NCI-H1092 (cell line): ENCODE results near the gene DEFB125.
"Not testable (repeated sequence)": the region's sequence is repeated elsewhere in the genome, so short reads cannot be mapped to it uniquely, and the experiment has no call there.

Source experiments
- DNase-seq: peaks from one replicate; lab custom pipeline; 2025; lab: John Stamatoyannopoulos, UW

The DEFB125 gene

DNA sequence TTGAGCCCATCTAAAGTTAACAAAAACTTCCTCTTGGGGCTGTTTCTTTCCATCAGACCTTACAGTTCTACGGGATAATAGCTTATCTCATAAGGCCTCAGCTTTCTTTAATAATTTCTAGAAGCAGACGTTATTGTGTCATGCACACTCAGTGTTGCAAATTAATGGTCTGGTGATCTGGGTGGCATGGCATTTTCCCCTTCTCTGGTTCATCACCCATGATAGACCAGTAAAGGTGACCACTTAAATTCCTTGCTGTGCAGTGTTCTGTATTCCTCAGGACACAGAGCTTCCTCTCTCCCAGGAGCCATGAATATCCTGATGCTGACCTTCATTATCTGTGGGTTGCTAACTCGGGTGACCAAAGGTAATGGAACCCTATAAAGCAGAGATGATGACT lies at the start of gene DEFB125:
DEFB125 (plus strand) TSS at position 272 of the 400 bp plus-strand sequence; CDS start at position 310, 38 bp downstream.
- DNase-seq = no peak

GRCh38 chr20:60035-60918 lies 27.2 kb upstream of the DEFB125 start:
- no peak for DNase-seq

DNA sequence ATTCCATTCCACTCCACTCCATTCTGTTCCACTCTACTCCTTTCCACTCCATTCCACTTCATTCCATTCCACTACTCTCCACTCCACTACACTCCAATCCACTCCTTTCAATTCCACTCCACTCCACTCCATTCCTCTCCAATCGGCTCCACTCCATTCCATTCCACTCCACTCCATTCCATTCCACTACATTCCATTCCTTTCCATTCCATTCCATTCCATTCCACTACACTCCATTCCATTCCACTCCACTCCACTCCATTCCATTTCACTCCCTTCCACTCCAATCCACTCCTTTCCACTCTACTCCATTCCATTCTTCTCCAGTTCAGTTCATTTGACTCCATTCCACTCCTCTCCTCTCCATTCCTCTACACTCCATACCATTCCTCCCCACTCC lies 26.2 kb upstream of the DEFB125 start:
- DNase-seq = no peak

DNA sequence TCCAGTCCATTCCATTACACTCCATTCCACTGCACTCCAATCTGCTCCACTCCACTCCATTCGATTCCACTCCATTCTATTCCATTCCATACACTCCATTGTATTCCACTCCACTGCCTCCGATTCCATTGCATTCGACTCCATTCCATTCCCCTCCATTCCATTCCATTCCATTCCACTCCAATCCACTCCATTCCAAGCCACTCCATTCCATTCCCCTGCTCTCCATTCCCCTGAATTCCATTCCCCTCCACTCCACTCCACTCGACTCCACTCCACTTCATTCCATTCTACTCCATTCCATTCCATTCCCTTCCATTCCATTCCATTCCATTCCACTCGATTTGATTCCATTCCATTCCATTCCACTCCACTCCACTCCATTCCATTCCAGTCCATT lies 25.7 kb upstream of the DEFB125 start:
- no peak for DNase-seq

DNA sequence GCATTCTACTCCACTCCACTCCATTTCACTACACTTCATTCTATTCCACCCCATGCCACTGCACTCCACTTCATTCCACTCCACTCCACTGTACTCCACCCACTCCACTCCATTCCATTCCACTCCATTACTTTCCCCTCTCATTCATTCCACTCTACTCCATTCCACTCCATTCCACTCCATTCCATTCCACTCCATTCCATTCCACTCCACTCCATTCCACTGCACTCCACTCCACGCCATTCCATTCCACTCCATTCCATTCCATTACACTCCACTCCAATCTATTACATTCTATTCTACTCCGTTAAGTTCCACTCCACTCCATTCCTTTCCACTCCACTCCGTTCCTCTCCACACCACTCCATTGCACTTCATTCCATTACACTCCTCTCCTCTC lies 25.0 kb upstream of the DEFB125 start:
- DNase-seq = no peak

GRCh38 chr20:64026-64603 lies 23.4 kb upstream of the DEFB125 start:
- DNase-seq = no peak

DNA sequence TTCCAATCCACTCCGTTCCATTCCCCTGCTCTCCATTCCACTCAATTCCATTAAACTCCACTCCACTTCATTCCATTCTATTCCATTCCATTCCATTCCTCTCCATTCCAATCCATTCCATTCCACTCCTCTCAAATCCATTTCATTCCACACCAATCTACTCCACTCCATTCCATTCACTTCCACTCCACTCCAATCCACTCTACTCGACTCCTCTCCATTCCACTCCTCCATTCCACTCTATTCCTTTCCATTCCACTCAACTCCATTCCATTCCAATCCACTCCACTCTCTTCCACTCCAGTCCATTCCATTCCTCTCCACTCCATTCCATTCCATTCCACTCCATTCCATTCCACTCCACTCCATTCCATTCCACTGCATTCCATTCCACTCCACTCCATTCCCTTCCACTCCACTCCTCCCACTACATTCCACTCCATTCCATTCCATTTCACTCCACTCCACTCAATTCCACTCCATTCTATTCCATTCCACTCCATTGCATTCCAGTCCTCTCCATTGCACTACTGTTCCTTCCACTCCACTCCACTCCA lies 22.6 kb upstream of the DEFB125 start:
- no peak for DNase-seq

- DNase-seq = no peak
Observed at GRCh38 chr20:77231-77630, 10.2 kb upstream of the DEFB125 start.

GRCh38 chr20:78338-78737 lies 9.1 kb upstream of the DEFB125 start:
- no peak for DNase-seq

GRCh38 chr20:79565-79964 lies 7.9 kb upstream of the DEFB125 start:
- DNase-seq = no peak

- no peak for DNase-seq
Observed at GRCh38 chr20:90651-91050, 3.2 kb downstream of the DEFB125 start.

GRCh38 chr20:93641-94040 lies 6.2 kb downstream of the DEFB125 start:
- no peak for DNase-seq

DNA sequence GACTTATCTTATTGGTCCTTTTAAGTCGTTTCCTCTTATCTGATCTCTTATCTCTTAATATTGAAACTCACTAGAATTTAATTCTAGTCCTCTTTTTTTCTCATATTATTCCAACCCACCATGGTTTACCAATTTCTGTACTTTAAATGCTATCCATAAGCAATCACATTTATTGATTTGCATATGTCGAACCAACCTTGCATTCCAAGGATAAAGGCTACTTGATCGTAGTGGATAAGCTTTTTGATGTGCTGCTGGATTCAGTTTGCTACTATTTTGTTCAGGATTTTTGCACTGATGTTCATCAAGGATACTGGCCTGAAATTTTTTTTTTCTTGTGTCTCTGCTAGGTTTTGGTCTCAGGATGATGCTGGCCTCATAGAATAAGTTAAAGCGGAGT lies 7.7 kb downstream of the DEFB125 start:
- DNase-seq = no peak

- not testable (repeated sequence) for DNase-seq
Observed at GRCh38 chr20:97691-98090, 10.2 kb downstream of the DEFB125 start.

GRCh38 chr20:101975-102374 lies 14.5 kb downstream of the DEFB125 start:
- DNase-seq = no peak

DNA sequence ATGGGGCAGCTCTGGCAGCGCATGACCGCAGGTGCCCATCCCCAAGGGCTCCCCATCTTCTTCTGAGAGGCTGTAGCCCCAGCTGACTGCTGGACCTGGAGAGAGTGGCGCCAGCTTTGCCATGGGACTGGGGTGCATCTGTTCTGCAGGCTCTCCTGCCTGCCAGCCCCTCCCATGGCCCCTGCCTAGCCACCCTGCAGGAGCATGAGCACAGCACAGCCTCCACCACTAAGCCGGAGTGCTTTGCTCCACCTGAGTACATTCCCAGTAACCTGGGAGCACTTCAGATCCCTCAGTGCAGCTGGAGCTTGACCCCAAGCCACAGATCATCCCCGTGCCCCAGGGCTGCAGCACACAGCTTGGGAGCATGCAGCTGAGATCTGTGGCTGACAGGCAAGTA lies 16.0 kb downstream of the DEFB125 start:
- DNase-seq = no peak

DNA sequence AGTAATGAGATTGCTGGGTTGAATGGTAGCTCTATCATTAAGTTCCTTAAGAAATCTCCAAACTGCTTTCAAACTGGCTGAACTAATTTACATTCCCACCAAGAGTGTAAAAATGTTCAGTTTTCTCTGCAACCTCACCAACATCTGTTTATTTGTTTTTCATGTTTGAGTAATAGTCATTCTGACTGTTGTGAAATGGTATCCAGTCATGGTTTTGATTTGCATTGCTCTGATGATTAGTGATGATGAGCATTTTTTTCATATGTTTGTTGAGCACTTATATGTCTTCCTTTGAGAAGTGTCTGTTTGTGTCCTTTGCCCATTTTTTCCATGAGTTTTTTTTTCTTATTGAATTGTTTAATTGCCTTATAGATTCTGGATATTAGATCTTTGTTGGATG lies 24.9 kb downstream of the DEFB125 start:
- DNase-seq = no peak

- no peak for DNase-seq
Observed at GRCh38 chr20:117518-117917, 30.0 kb downstream of the DEFB125 start.

- not testable (repeated sequence) for DNase-seq
Observed at GRCh38 chr20:129786-130323, 42.4 kb downstream of the DEFB125 start.

DNA sequence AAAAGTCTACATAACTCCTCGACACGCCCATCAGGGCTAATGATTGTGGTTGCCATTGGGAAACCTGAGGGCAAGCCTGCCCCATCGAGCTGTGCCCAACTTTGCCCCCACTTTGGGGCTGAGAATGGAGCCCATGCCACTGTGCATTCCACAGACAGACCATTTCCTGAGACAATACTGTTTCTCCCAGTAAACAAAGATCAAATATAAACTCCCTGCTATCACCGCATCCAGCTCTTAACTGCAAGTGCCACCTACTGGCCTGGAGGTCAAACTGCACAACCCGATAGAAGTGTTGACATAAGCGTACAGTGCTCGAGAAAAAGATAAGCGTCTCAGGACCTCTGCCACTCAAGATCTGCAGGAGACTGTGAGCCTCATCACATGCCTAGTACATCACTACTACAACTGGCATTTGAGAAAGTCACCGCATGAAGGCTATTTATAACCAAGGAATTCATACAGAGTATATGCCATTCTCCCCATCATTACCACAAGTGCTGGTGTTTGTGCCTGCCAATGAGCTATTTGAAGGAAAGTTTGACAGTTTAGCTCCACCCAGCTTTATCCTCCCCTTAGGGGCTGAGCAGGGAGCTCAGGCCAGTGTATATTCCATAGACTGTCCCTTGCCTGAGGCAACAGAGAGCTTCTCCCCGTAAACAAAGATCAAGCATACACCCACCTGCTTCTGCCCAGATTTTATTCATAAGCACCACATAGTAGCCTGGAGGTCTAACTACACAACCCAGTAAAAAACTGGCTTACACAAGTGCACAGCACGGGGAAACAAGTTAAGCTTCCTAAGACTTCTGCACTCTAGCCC lies 50.4 kb downstream of the DEFB125 start:
- no peak for DNase-seq

- DNase-seq = no peak
Observed at GRCh38 chr20:142290-142689, 54.8 kb downstream of the DEFB125 start, which contains the start of gene DEFB126. DEFB126 (plus strand) TSS chr20:142590; CDS start chr20:142629, 39 bp downstream.

DNA sequence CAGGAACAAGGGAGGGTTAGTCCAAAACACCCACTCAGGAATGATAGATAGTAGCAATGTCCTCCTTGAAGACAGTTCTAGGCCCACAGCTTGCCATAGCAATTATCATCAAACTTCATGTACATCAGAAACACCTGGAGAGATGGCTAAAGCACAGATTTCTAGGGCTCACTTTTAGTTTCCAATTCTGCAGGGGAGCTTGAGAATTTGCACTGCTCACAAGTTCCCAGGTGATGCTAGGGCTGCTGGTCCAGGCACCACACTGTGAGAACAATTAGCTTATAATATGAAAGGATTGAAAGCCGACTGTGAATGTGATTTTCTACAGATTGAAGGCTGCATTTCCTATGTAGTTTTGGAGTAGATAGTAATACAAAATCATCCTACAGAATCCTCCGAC lies 58.4 kb downstream of the DEFB125 start:
- no peak for DNase-seq
